NCI-H774 (cell line): Measurements from ENCODE around the gene SLC8A3.

Experiments used
- DNase-seq: peaks from one replicate; lab custom pipeline; 2025; lab: John Stamatoyannopoulos, UW

SLC8A3 gene

DNA sequence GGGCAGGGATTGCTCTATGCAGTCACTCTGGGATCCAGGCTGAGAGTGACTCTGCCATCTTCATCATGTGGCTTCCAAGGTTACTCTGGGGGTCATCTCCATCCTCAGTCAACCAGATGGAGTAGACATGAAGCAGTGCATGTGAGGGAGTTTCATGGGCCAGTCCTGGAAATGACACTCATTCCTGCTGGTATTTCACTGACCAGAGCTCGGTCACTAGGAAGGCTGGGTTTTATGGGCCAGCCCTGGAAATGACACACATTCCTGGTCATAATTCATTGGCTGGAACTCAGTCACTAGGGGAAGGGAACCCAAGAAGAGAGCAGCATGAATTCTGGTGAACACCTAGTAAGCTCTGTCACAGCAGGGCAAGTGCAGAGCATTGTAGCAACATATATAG is 164.9 kb downstream of the SLC8A3 start:
- no peak for DNase-seq

DNA sequence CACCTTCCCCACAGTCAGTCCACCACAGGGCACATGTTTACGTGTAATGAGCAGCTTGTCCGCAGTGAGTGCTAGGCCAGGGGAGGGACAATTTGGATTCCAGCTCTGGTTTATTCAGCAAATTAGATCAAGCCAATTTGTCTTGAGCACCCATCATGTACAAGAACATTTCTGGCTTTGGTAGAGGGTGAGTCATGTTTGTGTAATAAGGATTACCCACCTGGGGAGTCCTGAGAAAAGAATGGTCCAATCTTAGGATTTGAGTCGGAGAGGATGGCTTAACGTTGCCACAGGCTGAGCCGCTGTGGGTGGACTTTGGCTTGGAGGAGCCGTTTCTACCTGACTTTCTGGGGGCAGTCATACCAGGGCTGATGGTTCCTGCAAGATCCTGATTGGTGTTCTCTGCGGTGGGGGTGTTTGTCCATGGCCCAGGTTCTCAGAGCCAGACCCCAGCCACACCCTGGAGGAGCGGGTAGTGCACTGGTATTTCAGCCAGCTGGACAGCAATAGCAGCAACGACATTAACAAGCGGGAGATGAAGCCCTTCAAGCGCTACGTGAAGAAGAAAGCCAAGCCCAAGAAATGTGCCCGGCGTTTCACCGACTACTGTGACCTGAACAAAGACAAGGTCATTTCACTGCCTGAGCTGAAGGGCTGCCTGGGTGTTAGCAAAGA is 165.8 kb downstream of the SLC8A3 start:
- no peak for DNase-seq

DNA sequence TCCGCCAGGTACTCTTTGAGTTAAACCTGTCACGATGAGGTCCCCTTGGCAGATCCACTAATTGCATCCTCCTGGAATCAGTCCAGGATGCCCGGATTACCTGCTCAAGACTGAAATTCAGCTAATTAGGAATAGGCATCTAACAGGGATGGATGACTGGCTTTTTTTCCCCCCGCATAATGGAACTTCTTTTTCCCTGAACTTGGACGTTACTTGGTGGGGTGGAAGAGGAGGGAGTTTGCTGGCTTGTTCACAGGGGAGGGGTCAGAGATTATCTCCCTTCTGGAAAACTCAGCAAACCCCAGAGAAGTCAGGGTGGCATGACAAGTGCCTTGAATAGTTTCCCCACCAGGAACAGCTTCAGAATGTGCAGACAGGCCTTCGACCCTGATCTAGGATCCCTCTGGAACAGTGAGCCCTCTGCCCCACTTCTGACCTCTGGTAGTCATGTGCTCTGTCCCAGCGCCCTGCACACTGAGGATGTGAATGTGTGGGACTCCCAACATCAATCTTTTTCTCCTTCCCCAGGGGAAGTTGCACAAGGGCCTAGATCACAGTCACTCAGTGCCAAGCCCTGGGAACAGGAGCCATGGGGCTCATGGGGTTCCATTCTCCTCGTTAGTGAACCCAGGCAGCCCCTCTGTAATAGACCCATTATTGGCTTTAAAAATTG is 167.1 kb downstream of the SLC8A3 start:
- no peak for DNase-seq

DNA sequence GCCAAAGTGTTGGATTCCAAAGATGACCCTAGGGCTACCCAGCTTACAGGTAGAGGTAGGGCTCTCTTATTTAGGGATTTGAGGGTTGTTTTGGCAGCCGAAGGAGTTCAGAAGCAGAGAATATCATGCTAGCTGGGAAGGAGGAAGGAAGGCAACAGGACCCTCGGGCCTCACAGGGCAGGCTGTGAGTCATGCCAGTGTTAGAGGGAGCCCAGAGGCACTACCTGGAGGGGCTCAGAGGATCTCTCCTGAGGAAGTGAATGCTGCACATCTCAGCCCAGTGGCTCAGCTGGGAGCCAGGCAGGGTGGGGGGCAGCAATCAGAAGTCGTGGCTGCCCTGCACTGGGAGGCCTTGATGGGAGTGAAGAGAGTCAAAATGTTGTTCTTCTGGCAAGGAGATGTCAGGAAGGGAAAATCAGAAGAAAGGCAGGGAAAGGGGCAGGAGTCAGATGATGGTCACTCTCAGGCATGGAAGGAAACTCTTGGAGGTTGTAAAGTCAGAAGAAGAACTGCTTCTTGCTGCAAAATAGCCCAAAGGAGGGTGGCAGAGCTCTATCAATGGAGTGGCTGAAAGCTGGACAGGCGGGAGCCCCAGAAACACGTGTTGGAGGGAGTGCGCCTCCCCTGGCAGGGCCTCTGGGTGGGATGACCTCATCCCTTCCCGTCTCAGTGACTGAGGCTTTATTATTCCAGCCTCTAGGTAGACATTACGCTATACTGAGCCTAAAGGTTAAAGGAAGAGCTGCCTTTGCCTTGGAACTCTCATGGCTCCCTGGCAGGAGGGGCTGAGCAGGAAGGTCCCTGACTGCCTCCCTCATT is 168.2 kb downstream of the SLC8A3 start:
- no peak for DNase-seq

DNA sequence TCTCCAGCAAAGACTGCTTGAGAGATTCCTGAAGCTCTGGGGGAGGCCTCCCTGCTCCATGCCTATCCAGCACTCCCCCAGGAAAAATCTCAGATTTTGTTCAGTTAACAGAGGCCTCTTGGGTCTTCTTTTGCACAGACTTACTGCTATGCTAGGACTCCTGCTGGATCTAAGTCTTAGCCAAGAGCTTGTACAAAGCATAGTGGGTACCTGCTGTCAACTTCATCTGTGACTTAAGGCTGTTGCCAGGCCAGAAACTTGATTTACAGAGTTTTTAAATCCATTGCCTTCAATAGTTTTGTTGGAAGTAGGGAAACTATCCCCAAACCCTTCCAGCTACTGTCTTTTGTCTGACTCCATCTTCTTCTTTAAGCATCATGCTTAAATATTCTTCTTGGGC is 169.1 kb downstream of the SLC8A3 start:
- no peak for DNase-seq

DNA sequence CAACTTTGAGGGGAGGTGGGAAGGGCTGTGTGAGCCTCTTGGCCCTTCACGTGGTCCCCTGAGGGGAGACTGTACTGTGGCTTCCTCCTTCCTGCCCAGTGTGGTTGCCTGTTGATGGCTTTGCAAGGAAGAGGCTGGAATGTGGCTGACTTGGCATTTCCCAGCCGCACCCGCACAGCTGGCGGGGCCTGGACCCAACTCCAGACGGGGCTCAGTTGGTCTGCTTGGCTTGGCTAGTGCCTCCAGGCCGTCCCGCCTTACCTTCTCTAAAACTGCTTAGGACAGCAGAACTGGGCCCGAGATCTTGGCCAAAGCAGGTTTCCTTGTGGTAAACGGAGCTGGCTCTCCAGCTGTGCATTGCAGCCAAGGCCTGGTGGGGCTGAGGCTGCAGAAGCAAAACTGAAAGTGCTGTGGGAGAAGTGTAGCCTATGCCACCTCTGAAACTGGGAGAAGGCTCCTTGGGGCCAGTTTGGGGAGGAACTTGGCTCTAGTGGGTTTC is 170.0 kb downstream of the SLC8A3 start:
- no peak for DNase-seq

DNA sequence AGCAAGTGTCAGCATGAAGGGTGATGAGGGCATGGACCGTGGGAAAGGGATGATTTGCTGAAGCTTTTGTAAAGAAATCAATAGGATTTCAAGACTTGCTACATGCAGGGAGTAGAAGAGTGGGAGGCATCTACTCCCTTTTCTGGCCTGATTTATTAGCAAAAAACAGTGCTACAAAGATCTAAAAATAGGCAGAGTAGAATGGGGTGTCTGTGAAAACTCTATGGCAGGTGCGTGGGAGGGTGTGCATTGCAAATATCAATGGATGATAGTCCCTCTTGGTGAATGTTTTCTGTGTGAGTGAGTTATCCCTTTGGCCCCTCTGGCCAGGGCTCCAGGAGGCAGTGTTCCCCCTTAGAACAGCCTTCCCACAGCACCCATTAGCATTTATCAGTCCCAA is 170.5 kb downstream of the SLC8A3 start:
- DNase-seq = no peak

DNA sequence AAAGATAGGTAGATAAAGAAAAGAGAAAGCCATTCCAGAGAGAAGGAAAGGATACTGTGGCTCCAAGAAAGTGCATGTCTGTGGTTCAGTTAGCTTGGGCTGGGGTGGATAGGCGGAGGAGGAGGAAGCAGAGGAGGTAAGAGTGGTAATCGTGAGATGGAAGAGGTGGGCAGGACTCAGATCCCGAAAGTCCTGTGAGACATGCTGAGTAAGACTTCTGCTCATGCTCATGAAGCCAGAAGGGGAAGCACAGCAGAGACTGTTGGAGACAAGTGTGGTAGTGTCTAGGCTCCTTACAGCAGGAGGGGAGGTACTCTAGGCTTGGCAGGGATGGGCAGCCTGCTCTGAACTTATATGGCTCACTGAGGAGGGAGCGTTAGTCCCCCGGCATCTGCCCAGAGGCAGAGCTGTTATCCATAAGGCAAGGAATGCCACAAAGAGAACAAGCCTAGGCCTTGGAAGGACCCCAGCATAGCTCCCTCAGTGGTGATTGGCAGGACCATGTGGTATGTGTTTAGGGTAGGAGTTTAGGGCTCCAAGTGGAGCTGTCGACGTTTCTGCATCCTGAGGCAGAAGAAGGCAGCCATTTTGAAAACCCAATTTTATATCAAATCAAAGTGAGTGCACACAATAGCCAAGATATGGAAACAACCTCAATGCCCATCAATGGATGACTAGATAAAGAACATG is 174.2 kb downstream of the SLC8A3 start:
- no peak for DNase-seq

DNA sequence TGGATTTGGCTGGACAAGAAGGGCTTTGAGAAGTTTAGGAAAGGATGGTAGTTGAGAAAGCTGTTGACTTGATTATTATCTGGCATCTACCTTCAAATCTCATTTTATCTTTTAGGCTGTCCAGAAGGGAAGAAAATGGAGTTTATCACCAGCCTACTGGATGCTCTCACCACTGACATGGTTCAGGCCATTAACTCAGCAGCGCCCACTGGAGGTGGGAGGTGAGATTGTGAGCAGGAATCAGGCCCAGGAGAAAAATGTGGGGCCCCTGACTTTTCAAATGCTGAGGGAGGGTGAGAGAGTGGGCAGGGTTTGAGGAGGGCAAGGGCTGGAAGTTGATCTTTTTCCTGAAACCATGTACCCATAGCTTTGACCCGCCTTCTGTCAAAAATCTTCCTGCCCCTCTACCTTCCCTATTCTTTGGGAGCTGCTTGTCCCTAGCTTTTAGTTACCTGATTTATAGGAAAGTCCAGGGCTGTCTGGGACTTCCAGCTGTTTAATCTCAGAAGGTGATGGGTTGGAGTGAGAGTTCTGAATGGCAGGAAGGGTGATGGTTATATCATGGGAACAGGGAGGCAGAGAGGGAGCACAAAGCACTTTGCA is 175.4 kb downstream of the SLC8A3 start:
- no peak for DNase-seq

DNA sequence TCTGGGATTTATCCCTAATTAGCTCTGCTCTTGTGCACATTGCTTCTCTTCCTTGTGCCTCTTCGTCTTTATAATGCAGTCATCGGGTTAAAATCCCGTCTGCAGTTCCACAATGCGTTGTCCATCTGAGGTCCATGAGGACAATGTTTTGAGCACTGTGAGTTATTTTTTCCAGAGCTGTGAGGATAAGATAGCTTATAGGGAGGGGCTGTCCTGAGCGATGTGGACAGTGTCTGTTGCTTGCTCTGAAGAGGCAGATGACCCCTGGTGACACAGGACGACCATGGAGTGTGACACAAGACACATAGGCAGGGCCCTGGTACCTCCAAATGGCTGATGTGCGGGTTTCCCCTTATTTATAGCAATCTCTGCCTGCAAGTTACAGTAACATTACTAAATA is 177.0 kb downstream of the SLC8A3 start:
- DNase-seq = no peak

DNA sequence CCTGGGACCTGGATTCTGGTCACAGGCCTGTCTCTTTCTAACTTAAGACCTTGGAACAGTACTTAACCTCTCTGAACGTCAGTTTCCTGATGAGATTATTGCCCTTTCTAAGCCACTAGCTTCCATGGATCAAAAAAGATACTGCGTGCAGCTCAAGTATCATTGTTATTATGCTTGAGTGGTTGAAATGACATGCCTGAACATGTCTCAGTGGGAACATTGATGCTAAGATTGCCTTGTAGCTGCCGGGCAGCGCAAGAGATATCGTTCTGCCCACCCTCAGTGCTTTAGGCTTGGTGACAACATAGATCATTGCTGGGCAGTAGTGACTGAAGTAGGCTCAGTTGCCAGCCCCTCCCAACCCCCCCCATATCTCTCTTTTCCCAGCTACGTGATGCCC is 177.7 kb downstream of the SLC8A3 start:
- no peak for DNase-seq

DNA sequence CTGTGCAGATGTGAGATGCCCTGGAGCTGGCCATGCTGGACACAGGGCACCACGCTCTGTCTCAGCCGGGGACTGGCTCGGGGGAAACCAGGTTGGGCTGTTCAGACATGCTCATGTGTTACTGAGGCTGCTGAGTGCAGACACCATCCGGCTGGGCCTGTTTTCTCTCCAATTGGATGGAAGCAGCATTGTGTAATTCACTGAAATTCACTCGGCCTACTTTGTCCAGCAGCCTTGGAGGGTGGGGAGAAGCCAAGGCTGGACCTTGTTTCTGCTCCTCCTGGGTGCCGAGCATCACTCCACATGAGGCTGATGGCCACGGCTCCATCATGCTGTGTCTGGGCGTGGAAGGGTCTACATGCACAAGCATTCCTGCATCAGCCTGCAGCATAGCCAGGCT is 178.8 kb downstream of the SLC8A3 start:
- DNase-seq = no peak

DNA sequence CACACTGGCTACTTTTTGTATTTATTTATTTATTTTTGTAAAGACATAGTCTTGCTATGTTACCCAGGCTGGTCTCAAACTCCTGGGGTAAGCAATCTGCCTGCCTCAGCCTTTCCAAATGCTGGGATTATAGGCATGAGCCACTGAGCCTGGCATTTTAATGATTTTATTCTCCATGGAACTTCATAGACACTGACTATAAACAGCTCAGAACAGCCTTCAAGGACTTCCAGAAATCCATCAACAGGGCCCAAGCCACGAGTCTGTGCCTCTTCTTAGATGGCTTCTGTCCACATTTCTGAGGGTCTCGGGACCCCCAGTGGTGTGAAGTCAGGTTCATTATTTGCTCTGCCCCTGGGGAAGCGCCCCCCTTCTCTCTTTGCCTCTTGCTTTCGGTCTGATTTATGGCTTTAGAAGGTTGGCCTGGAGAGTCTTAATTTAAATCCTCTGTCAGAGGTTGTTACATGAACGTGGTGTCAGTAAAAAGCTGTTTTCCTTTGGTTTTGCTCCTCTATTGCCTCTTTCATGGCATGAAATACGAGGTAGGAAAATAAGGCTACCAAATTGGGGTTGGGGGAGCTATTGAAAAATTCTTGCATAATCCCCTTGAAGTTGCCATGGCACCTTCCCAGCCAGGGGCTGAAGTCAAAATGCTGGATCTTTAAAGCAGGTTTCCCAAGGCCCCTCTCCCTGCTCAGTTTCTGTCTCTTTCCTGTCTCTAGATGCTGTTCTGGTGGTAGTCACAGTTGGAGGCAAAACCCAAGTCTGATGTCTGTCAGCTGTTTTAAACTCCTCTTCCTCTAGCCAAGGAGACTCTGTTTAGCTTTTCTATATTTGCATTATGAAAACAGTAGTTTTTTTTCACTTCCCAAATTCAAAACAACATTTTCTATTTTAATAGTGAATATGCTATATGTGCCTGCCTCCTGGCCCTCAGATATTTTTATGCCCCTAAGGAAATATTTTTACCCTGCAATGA is 180.2 kb downstream of the SLC8A3 start:
- DNase-seq = no peak

DNA sequence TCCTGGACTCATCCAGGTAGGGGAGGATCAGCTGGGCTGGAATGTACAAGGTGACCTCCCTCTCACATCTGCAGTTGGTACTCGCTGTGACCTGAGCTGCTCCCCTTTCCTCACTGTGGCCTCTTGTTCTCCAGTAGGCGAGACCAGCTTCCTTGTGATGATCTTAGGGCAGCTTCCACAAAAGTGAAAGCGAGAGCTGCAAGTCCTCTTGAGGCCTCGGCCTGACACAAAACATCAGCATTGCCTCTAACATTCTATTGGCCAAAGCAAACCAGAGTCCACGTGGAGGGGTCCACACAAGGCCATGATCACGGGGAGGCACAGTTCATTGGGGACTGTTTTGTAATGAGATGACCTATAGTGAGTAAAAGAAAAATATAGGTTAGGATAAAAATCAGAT is 182.1 kb downstream of the SLC8A3 start:
- DNase-seq = no peak

DNA sequence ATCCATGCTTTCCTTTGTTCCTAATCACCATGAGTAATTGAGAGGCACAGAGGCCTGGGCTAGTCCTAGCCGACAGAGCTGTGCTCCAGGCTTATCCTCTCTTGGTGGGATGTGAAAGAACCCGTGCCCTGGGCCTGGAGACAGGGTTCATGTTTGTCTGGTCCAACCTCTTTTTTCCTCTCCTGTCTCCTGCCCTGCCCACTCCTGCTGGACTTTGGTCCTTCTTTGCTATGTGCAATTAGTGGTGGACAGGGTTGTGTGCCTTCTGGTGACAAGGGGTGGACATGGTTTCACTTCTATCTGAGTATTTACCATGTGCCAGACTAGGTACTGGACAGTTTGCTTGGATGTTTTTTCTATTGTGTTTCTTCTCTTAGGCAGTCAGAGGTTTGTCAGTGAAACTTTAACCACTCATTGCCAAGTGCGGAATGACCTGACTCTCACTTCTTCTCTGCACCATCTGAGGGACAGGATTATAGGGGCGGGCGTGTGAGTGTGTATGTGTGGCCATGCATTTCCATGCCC is 183.4 kb downstream of the SLC8A3 start:
- no peak for DNase-seq

DNA sequence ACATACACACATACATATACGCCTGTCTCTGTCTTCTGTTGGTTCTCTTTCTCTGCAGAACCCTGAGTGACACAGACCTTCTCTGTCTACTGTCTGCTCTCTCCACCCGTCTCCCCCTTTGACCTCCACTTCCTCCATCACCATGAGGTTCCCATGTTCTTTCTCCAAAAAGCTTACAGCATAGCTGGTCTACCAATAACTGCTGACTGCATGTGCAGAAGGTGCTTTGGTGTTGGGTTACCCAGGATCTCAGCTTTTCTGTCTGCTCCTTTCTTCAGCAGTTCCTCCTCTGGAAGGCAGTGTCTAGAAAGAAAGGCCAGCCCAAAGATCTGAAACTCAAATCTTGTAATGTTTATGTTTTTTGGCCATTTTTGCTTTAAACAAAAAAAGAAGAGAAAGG is 184.0 kb downstream of the SLC8A3 start:
- DNase-seq = no peak

DNA sequence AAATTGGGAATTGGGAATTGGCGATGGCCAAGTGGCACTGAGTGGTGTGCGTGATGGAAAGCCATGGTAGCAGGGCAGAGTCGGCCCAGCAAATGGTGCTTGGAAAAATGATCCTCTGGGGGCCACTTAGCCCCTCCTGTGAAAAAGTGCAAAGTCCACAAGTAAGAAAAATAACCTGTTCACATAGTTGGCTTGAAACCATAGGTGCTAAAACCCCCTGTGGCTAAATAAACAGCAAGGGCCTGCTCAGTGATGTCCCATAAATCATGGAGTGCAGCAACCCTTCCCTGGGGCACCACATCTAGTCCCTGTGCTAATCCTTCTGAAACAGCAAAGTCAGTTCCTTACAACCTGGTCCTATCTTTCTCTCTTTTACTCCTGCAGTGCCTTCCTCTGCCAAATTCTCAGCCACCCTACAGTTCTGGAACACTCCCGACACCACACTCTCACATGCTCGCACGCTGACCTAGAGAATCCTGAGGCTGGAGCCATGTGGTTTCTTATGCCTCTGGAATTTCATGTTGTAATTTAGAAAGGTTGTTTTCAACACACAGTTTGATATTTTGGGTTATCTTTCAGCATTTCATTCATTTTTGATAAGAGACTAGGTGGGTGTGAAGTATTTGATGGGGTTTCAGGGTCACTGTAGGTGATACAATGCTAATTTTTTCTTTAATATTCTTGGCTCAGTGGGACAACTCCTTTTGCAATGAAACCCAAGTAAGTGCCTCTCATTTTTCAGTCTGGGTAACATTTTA is 186.0 kb downstream of the SLC8A3 start:
- DNase-seq = no peak

DNA sequence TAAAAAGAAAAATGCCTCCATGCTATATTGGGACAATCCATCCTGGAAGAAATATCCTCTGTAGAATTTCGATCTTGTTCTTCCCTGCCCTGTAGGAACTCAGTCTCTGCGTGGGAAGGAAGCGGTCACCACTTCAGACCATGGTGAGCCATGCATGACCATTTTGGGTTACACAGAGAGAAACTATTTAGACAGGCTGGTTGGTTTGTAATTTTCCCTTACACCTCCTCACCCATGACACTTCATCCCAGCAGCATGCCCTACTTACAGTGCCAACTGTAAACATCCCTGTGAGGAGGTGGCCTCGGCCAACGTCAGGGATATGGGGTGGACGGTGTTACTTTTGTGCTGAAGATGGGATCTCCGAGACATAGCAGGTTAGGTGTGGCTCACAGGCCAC is 188.2 kb downstream of the SLC8A3 start:
- no peak for DNase-seq

DNA sequence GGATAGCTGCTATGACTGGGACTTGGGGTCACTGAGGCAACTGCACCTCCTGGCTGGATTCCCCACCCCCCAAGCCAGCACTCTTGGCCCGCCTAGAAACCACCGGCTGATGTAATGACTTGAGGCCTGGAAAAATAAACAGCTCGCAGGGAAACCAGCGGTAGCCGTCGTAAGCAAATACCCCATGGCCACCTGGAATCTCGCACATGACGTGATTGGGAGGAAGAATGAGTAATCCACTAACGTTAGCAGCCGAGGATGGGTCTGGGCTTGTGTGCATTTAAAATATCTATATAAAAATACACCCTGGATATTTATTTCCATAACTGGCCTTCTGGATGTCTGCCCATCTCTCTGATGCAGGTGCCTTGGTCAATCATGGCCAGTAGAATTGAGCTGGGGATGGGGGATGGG is 189.5 kb downstream of the SLC8A3 start:
- DNase-seq = peak; percentile 67

DNA sequence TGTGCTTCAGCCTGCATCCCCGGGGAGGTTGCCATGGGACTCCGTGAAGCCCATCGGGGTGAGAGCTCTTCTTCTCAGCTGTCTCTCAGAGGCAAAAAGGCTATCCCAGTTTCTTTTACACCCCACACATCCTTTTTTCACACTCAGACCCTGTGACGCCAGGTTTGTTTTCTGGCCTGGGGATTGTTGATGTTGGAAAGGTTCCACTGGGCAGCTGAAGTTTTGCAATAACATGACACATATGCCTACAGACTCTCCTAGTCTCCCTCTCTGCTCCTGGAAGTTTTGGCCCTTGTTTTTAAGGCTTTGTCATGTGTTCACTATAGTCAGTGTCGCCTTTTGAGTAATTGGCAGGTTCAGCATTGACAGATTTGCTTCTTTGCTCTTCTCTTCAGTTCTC is 190.9 kb downstream of the SLC8A3 start:
- DNase-seq = no peak
